IPS-18c (cell line): ENCODE data around the gene TGFB3.
"Not testable (repeated sequence)": the region's sequence is repeated elsewhere in the genome, so short reads cannot be mapped to it uniquely, and the experiment has no call there.

Experiments used
- H3K4me3 ChIP-seq: 2 replicates; pipeline ENCODE4 v1.7.0; 2013; ENCODE audit warnings: low read depth, mild to moderate bottlenecking, low read length, moderate library complexity; ENCODE audit not compliant: insufficient read depth
- H3K9me3 ChIP-seq: one replicate; pipeline ENCODE4 v1.6.1; 2013; ENCODE audit warnings: mild to moderate bottlenecking, low read length, moderate library complexity; ENCODE audit not compliant: control insufficient read depth, insufficient read depth

TGFB3 gene

DNA sequence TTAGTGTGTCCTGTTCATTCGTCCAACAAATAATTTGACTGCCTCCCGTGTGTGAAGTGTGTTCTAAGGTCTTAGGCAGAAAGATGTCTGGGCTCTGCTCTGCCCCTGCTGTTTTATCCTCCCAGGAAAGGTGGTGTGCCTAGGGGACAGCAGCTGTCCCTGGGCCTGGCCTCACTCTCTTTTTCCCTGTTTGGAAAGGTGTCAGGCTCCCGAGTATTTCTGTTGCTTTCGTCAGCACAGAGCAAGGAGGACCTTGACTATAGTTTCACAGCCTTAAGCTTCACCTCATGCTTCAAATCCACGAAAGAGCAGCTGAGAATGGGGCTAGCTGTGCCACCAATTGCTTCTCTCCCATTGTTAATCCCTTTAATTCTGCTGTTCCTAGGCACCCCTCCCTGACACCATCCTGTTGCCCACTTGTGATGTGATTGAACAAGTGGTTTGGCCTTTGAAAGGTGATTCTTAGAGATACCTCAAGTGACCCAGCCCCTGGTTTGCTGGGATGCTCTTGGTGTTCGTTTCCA, 54.2 kb downstream of the TGFB3 start:
- H3K4me3 ChIP-seq: no peak overlapping the region
- no peaks in the 10 kb centered on the region for H3K9me3 ChIP-seq

DNA sequence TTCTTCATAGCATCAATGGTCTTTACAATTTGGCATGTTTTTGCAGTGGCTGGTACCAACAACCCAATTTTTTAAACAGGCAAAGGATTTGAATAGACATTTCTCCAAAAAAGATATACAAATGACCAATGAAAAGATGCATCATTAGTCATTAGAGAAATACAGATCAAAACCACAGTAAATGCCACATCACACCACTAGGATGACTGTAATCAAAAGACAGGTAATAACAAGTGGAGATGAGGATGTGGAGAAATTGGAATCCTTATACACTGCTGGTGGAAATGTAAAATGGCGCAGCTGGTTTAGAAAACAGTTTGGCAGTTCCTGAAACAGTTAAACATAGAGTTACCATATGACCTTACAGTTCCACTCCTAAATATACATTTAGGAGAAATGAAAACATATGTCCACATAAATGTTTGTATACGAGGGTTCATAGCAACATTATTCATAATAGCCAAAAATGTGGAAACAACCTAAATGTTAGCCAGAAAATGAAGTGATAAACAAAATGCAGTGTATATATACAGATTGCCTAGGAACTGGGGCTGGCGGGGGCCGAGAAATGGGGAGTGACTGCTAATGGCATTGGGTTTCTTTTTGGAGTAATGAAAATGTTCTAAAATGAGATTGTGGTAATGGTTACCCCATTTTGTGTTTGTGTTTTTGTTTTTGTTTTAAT, 55.2 kb downstream of the TGFB3 start:
- Histone ChIP-seq H3K4me3 (no peak overlapping the region), H3K9me3 (no peaks in the 10 kb centered on the region)

DNA sequence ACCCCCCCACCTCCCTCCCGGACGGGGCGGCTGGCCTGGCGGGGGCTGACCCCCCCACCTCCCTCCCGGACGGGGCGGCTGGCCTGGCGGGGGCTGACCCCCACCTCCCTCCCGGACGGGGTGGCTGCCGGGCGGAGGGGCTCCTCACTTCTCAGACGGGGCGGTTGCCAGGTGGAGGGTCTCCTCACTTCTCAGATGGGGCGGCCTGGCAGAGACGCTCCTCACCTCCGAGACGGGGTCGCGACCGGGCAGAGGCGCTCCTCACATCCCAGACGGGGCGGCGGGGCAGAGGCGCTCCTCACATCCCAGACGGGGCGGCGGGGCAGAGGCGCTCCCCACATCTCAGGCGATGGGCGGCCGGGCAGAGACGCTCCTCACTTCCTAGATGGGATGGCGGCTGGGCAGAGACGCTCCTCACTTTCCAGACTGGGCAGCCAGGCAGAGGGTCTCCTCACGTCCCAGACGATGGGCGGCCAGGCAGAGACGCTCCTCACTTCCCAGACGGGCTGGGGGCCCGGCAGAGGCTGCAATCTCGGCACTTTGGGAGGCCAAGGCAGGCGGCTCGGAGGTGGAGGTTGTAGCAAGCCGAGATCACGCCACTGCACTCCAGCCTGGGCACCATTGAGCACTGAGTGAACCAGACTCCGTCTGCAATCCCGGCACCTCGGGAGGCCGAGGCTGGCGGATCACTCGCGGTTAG, 56.5 kb downstream of the TGFB3 start:
- not testable (repeated sequence) for H3K9me3 ChIP-seq, H3K4me3 ChIP-seq

DNA sequence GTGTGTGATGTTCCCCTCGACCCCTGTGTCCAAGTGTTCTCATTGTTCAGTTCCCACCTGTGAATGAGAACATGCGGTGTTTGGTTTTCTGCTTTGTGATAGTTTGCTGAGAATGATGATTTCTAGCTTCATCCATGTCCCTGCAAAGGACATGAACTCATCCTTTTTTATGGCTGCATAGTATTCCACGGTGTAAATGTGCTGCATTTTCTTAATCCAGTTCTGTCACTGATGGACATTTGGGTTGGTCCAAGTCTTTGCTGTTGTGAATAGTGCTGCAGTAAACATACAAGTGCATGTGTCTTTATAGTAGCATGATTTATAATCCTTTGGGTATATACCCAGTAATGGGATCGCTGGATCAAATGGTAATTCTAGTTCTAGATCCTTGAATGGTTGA, 61.4 kb downstream of the TGFB3 start:
- H3K9me3 ChIP-seq, H3K4me3 ChIP-seq: not testable (repeated sequence)

DNA sequence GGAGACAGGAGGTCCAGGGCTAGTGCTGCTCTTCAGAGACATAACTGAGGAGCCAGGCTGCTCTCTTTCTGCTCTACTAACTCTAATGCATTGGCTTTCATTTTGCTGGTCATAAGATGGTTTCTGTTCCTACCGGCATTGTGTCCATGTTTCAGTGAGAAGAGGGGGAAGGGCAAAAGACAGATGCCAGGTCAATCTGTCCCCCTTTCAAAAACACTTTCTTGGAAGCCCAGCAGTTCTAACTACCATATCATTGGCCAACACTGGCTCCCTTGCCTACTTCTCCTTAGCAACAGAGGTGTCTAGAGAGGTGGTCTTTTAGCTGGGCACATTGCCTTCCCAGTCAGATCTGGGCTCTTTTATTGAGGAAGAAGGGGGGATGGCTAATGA, 63.9 kb downstream of the TGFB3 start:
- Histone ChIP-seq H3K9me3 (no peaks in the 10 kb centered on the region), H3K4me3 (no peak overlapping the region)

DNA sequence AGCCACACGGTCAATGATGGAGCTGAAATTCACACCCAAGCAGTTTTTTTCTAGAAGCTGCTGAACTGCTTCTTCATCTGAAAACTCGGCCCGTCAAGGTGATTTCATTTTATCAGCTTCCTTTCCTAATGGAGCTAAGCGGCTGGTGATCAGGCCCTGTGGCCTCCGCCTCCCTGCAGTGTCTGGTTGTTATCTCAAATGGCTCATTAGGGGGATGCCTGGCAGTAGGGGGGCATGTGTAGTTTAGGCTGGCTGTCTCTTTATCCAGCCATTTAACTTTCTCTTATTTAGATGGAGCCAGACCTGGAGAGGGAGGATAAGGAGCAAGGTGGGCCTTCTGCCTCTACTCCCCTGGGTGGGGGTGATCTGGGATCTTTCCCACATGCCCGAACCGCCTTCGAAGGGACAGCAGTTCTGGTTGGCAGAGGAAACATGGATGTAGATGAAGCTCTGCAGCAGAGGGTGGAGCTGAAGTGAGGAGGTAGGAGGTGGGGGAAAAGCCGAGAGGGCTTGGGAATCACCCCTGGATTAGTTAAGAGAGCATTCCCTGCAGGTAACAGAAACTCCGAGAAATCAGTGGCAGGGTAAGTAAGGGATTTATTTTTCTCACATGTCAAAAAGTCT, 64.4 kb downstream of the TGFB3 start:
- no peaks in the 10 kb centered on the region for H3K9me3 ChIP-seq
- no peak overlapping the region for H3K4me3 ChIP-seq

DNA sequence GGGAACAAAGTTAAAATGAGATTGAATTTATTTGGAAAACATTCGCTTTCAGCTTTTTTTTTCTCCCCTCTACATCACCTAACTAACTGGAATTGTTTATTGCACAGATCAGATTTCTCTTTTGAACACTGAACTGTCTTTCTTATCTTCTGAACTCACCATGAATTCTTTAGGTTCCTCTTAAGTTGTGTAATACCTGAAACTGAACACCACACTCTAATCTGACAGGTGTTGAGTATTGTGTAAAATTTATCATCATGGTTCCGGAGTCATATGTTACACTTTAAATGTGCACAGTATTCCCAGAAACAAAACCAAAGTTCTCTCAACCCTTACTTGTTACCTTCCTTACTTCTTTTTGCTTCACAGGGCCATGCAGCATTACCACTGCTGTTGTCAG, 66.8 kb downstream of the TGFB3 start:
- H3K9me3 ChIP-seq: no peaks in the 10 kb centered on the region
- no peak overlapping the region for H3K4me3 ChIP-seq

DNA sequence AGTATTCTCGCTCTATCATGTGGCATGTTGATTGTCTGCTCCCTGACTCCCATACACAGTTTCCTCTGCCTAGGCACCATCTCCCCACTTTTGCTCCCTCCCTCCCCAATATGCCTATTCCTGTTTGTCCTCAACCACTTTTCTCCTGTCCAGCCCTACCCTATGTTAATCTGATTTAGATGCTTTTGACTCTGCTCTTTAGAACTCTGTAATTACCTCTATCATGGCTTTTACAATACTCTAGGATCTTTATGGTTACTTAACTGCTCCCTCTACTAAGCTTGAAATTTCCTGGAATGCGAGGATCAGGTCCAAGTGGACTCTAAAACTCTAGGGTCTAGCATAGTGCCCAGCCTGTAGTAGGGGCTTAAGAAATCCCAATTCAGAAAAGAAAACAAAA, 68.6 kb downstream of the TGFB3 start:
- no peak overlapping the region for H3K4me3 ChIP-seq

DNA sequence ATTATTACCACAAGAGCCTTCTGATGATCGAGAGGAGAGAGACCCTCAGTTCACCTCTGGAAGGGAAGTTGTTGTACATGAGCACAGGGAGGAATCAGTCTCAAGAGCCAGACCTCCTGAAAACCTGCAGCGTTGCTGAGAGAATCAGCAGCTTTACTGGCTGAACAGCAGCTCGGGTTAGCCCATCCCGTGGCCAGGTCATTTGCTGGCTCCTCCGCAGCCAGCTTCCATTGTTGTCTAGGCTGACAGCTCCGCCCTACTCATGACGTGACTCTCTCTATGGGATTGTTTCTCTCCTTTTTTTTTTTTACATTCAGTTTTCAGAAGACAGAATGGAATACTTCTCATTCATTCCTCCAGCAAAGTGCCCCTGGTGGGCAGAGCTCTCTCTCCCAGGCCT, 69.9 kb downstream of the TGFB3 start:
- Histone ChIP-seq H3K4me3 (no peak overlapping the region), H3K9me3 (no peaks in the 10 kb centered on the region)

More for the DNA sequence above, 68.6 kb downstream of the TGFB3 start:
- H3K9me3 ChIP-seq: no peaks in the 10 kb centered on the region

DNA sequence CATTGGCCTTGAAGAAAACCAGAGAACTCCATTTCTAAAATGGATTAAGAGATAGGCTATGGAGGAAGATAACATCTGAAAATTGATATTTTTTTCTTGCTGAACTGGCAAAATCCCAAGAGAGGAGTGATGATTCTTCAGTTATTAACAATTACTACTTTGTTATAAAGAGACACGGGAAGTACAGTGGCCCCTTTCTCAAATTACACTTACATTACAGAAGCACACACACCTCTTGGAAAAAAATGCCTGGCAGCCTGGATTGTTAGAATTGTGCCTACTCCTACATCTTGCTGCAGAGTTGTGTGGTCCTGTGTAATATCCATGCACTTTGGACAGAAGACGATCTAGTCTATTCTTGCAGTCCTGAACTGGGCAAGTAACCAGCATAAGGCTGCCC, 71.7 kb downstream of the TGFB3 start:
- Histone ChIP-seq H3K9me3 (no peaks in the 10 kb centered on the region), H3K4me3 (no peak overlapping the region)

DNA sequence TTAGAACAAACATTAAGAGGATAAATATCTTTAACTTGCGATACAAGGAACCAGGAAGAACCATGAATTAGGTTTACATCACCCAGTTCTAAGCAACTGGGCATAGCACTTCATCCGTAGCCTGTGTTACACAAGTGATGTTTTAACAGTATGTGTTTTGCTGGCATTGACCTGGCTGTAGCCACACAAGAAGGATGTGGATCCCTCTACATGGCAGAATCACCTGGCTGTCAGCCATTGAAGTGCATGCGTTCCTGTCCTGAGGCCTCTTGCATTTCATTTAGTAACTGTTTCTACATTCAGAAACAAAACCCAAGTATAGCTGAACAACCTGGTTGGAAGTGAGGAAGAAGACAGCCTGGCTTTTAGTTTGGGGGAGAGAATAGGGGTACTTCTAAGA, 72.2 kb downstream of the TGFB3 start:
- Histone ChIP-seq H3K4me3 (no peak overlapping the region), H3K9me3 (no peaks in the 10 kb centered on the region)
